HG03175 (cell line): ENCODE data around the gene ZNF630.
"Not testable (repeated sequence)": the region's sequence is repeated elsewhere in the genome, so short reads cannot be mapped to it uniquely, and the experiment has no call there.

ENCODE experiments used
- ATAC-seq: cut with Tn5 transposase; IDR thresholded peaks from one replicate; pipeline ENCODE4 v1.9.1; 2021; ENCODE audit warnings: mild to moderate bottlenecking, moderate library complexity; ENCODE audit not compliant: unreplicated experiment

Gene ZNF630

GRCh38 chrX:48030237-48030636 lies 41.2 kb downstream of the ZNF630 start:
- ATAC-seq = no peak

DNA sequence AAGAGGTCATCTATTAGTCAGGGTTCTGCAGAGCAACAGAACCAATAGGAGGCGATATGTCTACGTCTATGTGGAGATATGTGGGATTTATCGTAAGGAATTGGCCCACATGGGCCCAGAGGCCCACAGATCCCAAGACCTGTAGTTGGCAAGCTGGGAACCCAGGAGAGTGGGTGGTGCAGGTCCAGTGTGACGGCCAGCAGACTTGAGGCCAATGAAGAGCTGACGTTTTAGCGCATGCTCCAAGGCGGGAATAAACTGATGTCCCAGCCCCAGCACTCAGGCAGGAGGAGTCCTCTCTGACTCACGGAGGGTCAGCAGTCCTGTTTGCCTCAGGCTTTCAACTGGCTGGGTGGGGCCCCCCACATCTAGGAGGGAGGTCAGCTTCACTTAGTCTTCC lies 43.3 kb downstream of the ZNF630 start:
- ATAC-seq = no peak

- ATAC-seq = not testable (repeated sequence)
Observed at GRCh38 chrX:48027545-48027944, 43.9 kb downstream of the ZNF630 start.

DNA sequence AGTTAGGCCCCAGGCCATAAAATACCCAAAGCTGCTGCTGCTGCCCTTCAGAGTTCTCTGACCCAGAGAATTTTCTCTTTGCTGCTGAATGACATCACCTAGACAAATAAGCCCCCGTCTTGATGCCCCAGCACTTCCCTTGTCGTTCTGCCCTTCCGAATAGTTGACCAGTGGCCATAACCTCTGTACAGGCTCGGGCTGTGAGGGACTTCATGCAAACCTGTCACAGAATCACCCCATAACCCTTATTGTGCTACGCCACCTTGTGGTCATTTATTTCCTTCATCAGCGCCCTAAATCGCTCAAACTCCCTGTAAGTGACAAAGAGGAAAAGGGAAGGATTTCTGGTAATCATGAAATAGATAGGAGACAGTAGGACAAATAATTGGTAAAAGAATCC lies 45.9 kb downstream of the ZNF630 start:
- no peak for ATAC-seq

GRCh38 chrX:48022738-48023137 lies 48.7 kb downstream of the ZNF630 start:
- no peak for ATAC-seq

- ATAC-seq = no peak
Observed at GRCh38 chrX:48022100-48022499, 49.3 kb downstream of the ZNF630 start.

DNA sequence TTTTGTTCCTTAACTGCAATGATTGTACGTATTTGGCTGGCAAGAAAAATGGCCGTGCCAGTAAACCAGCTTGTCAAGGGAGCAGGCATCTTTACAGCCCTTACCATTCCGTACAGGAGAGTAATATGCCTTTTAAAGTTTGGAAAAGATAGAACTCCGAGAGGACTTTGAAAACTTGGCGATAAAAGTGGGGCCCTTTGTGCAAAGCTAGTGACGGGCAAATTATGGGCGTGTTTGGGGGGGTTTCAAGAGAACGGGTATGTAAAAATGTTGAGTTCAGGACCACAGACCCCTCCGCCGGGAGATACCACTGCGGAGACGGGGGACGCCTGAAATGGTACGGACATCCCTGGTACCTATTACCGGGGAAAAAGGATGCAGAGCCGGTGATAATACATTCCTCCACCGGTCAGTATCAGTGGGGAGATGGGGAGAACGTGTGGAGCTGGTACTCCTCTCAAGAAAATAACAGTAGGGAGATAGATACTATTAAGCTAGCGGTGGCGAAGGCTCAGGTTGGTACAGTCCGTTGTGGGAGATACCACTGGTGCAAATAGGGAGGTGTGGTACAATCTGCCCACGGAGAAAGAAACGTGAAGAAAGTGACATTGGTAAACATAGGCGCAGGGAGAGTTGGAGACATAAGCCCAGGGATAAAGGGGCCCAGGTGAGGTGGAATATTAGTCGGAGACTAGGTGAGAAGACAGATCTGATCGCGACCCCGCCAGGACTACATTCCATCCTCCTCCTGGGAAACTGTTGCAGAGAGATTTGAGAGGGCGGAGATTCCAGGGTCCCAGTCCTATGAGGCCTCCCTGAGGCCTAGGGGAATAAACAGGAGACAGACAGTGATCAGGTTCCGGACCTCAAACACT lies 50.2 kb downstream of the ZNF630 start:
- ATAC-seq = peak; percentile 74

GRCh38 chrX:48020472-48020871 lies 51.0 kb downstream of the ZNF630 start:
- not testable (repeated sequence) for ATAC-seq

DNA sequence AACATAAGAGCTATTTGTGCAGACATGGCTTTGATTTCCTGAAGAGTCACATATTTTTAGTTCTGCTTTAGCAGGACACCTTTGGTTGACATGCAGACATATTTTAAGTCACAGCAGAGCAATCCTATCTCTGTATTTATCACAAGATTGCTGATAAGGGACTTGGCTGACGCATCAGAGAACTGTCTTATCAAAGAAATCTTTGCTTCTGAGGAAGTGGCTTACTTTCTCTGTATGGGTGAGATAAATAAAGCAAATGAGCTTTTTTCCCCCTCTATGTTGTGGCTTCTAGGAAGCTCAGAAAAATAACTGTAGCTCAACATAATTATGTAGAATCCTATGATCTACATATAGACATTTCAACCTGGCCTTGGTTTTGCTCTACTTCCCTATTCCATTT lies 51.5 kb downstream of the ZNF630 start:
- ATAC-seq = not testable (repeated sequence)

DNA sequence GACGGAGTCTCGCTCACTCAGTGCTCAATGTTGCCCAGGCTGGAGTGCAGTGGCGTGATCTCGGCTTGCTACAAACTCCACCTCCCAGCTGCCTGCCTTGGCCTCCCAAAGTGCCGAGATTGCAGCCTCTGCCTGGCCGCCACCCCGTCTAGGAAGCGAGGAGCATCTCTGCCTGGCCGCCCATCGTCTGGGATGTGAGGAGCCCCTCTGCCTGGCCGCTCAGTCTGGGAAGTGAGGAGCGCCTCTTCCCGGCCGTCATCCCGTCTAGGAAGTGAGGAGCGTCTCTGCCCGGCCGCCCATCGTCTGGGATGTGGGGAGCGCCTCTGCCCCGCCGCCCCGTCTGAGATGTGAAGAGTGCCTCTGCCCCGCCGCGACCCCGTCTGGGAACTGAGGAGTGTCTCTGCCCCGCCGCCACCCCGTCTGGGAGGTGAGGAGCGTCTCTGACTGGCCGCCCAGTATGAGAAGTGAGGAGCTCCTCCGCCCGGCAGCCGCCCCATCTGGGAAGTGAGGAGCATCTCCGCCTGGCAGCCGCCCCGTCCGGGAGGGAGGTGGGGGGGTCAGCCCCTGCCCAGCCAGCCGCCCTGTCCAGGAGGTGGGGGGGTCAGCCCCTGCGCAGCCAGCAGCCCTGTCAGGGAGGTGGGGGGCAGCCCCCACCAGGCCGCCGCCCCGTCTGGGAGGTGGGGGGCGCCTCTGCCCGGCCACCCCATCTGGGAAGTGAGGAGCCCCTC lies 54.7 kb downstream of the ZNF630 start:
- not testable (repeated sequence) for ATAC-seq

DNA sequence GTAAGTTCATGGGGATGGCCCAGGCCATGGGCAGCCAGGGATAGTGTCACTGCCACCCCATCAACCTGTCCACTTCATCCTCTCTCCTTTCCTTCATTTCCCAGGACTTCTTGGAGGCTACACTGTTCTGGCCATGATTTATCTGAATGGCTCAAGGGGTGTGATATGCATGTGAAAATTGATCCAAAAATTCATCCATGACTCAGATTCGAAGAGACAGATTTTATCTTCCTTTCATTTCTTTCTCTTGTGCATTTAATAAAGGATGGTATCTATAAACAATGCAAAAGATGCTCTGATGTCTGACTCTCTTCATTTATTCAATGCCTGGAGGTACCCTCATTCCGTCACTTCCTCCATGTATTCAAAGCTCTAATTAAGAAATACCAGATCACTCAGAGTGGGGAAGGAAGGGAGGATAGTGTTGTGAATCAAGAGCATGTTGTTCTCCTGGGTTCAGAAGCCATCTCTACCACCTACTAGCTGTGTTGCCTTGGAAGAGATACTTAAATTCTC lies 61.9 kb downstream of the ZNF630 start:
- not testable (repeated sequence) for ATAC-seq
